Measurements from ENCODE around the gene SCN11A. TPM values are rescaled to one million over a fixed set of nuclear protein-coding genes. Genes with fewer than 3 reads are reported as not detected.

The SCN11A gene
- total RNA-seq, 1 experiment from 2014 or later, result not detected

DNA sequence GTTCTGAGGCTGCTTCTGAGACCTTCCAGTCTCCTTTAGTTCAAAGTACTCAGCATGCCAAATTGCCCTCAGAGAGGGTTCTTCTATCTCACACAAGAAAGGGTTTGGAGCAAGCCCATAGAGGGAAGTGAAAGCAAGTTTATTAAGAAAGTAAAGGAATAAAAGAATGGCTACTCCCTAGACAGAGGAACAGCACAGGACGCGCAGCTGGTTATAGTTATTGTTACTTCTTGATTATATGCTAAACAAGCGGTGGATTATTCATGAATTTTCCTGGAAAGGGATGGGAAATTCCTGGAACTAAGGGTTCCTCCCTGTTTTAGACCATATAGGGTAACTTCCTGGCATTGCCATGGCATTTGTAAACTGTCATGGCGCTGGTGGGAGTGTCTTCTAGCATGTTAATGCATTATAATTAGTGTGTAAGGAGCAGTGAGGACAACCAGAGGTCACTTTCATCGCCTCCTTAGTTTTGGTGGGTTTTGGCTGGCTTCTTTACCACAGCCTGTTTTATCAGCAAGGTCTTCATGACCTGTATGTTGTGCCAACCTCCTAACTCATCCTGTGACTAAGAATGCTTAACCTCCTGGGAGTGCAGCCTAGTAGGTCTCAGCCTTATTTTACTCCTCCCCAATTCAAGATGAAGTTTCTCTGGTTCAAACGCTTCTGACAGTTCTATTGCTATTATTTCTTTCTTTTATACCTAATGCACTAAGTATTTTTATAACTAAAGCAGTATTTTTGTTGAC is 26.3 kb downstream of the SCN11A start:
- H3K4me1 ChIP-seq (ENCODE audit: control insufficient read depth, insufficient read depth, low read length), result no peaks in the 10 kb centered on the region
- POLR2A ChIA-PET, result no interaction called here
- CTCF ChIA-PET, result no interaction called here
- H3K36me3 ChIP-seq (ENCODE audit: control insufficient read depth, insufficient read depth, low read length), result no peaks in the 10 kb centered on the region
- TF ChIP-seq SIN3A (IDR thresholded peaks at IDR 0.05; ENCODE audit: borderline replicate concordance, insufficient read depth, low read depth, low read length), result no peak
- TF ChIP-seq TCF7L2 (IDR thresholded peaks at IDR 0.05; ENCODE audit: low read depth, low read length), result no peak
- no peak for TF ChIP-seq POLR2AphosphoS5 (IDR thresholded peaks at IDR 0.05; ENCODE audit: low read depth, low read length)
- TF ChIP-seq, protein P1, sequence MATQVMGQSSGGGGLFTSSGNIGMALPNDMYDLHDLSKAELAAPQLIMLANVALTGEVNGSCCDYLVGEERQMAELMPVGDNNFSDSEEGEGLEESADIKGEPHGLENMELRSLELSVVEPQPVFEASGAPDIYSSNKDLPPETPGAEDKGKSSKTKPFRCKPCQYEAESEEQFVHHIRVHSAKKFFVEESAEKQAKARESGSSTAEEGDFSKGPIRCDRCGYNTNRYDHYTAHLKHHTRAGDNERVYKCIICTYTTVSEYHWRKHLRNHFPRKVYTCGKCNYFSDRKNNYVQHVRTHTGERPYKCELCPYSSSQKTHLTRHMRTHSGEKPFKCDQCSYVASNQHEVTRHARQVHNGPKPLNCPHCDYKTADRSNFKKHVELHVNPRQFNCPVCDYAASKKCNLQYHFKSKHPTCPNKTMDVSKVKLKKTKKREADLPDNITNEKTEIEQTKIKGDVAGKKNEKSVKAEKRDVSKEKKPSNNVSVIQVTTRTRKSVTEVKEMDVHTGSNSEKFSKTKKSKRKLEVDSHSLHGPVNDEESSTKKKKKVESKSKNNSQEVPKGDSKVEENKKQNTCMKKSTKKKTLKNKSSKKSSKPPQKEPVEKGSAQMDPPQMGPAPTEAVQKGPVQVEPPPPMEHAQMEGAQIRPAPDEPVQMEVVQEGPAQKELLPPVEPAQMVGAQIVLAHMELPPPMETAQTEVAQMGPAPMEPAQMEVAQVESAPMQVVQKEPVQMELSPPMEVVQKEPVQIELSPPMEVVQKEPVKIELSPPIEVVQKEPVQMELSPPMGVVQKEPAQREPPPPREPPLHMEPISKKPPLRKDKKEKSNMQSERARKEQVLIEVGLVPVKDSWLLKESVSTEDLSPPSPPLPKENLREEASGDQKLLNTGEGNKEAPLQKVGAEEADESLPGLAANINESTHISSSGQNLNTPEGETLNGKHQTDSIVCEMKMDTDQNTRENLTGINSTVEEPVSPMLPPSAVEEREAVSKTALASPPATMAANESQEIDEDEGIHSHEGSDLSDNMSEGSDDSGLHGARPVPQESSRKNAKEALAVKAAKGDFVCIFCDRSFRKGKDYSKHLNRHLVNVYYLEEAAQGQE (IDR thresholded peaks at IDR 0.05; ENCODE audit: insufficient read depth in 1 of 2, low read depth in 2 of 2, low read length in 1 of 2), result no peak
- TF ChIP-seq, protein P2, sequence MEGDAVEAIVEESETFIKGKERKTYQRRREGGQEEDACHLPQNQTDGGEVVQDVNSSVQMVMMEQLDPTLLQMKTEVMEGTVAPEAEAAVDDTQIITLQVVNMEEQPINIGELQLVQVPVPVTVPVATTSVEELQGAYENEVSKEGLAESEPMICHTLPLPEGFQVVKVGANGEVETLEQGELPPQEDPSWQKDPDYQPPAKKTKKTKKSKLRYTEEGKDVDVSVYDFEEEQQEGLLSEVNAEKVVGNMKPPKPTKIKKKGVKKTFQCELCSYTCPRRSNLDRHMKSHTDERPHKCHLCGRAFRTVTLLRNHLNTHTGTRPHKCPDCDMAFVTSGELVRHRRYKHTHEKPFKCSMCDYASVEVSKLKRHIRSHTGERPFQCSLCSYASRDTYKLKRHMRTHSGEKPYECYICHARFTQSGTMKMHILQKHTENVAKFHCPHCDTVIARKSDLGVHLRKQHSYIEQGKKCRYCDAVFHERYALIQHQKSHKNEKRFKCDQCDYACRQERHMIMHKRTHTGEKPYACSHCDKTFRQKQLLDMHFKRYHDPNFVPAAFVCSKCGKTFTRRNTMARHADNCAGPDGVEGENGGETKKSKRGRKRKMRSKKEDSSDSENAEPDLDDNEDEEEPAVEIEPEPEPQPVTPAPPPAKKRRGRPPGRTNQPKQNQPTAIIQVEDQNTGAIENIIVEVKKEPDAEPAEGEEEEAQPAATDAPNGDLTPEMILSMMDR (IDR thresholded peaks at IDR 0.05), result no peak
- H3K27ac ChIP-seq (ENCODE audit: low read length), result no peak overlapping the region
- in situ Hi-C loops (cut with HindIII; ENCODE audit: low pct_unique_long_range_greater_than_20kb, low sequenced_read_pairs) (no loop called here), intact Hi-C loops (cut with micrococcal nuclease; ENCODE audit: unreplicated experiment) (no loop called here)
- ATAC-seq (no peak), DNase-seq (ENCODE audit: low read depth, low spot score) (no peak)
- BruUV-seq (replicated peaks), result no TSS peak
- 0 out of 2 replicates have a peak, but pooled peaks cover 4% of the 10 kb centered on the region for H3K27me3 ChIP-seq (ENCODE audit: control insufficient read depth, insufficient read depth, low read length)
- H3K4me3 ChIP-seq (ENCODE audit: low read depth in 2 of 2, low read length in 2 of 2), result no peak overlapping the region
- H3K9me3 ChIP-seq (ENCODE audit: control insufficient read depth, insufficient read depth, low read depth, low read length), result no peaks in the 10 kb centered on the region

DNA sequence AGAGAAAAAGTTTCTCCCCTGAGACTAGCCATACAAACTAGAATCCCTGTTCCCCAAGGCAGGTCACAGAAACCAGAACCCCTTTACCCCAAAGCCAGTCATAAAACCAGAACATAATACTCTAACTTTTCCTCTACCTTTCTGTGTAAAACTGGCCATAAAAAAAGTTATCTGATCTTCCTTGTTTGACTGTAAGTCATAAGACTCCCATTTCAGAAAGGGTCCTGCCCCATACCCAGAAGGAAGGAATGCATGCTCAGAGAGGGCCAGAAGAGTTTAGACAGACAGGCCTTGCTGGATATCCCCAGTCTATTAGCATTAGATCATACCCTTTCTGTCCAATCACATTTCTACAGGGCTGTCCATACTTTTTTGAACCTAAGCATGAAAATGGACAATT is 27.2 kb downstream of the SCN11A start:
- ChIA-PET POLR2A (no interaction called here), CTCF (no interaction called here)
- Histone ChIP-seq H3K27me3 (ENCODE audit: control insufficient read depth, insufficient read depth, low read length) (peaks cover 2% of the 10 kb centered on the region; the same call in 1 of the 2 replicates), H3K4me1 (ENCODE audit: control insufficient read depth, insufficient read depth, low read length) (no peaks in the 10 kb centered on the region), H3K27ac (ENCODE audit: low read length) (no peak overlapping the region), H3K4me3 (ENCODE audit: low read depth in 2 of 2, low read length in 2 of 2) (no peak overlapping the region), H3K9me3 (ENCODE audit: control insufficient read depth, insufficient read depth, low read depth, low read length) (no peaks in the 10 kb centered on the region), H3K36me3 (ENCODE audit: control insufficient read depth, insufficient read depth, low read length) (no peaks in the 10 kb centered on the region)
- no TSS peak for BruUV-seq (replicated peaks)
- no peak for ATAC-seq
- no peak for DNase-seq (ENCODE audit: low read depth, low spot score)
- TF ChIP-seq, protein P1 (IDR thresholded peaks at IDR 0.05; ENCODE audit: insufficient read depth in 1 of 2, low read depth in 2 of 2, low read length in 1 of 2), result no peak
- TF ChIP-seq TCF7L2 (IDR thresholded peaks at IDR 0.05; ENCODE audit: low read depth, low read length) (no peak), POLR2AphosphoS5 (IDR thresholded peaks at IDR 0.05; ENCODE audit: low read depth, low read length) (no peak), SIN3A (IDR thresholded peaks at IDR 0.05; ENCODE audit: borderline replicate concordance, insufficient read depth, low read depth, low read length) (no peak)
- TF ChIP-seq, protein P2 (IDR thresholded peaks at IDR 0.05), result no peak
- intact Hi-C loops (cut with micrococcal nuclease; ENCODE audit: unreplicated experiment), result no loop called here
- in situ Hi-C loops (cut with HindIII; ENCODE audit: low pct_unique_long_range_greater_than_20kb, low sequenced_read_pairs), result no loop called here
